Right hindlimb (tissue), 1 donor: ENCODE measurements around the gene ETV3L.
"Not testable (repeated sequence)": the region's sequence is repeated elsewhere in the genome, so short reads cannot be mapped to it uniquely, and the experiment has no call there.

Experiments
- DNase-seq: peaks from one replicate; pipeline ENCODE4 v3.0.0-alpha.2; 2018

ETV3L gene

GRCh38 chr1:157069601-157070000 is 30.0 kb downstream of the ETV3L start:
- DNase-seq: peak; percentile 78

GRCh38 chr1:157059241-157059640 is 40.4 kb downstream of the ETV3L start:
- not testable (repeated sequence) for DNase-seq

- DNase-seq: no peak
Observed at GRCh38 chr1:157056269-157056668, 43.3 kb downstream of the ETV3L start.

GRCh38 chr1:157055729-157056128 is 43.9 kb downstream of the ETV3L start:
- DNase-seq: not testable (repeated sequence)

- no peak for DNase-seq
Observed at GRCh38 chr1:157050836-157051235, 48.8 kb downstream of the ETV3L start.

- DNase-seq: no peak
Observed at GRCh38 chr1:157047062-157047410, 52.6 kb downstream of the ETV3L start.

GRCh38 chr1:157045250-157046218 is 54.1 kb downstream of the ETV3L start, which contains the start of gene ARHGEF11:
Gene ARHGEF11, minus strand, starts transcription at chr1:157045742. Its CDS starts 1,412 bp downstream, at chr1:157044330.
- peak; percentile 96 for DNase-seq

- DNase-seq: no peak
Observed at GRCh38 chr1:157044326-157044725, 55.3 kb downstream of the ETV3L start.

- no peak for DNase-seq
Observed at GRCh38 chr1:157043685-157044084, 55.9 kb downstream of the ETV3L start.

- no peak for DNase-seq
Observed at GRCh38 chr1:157042846-157043245, 56.8 kb downstream of the ETV3L start.
